DND-41 (cell line): ENCODE results near the gene DKC1.

Source experiments
- ATAC-seq: fragments of 200-7000 bp; cut with Tn5 transposase; 3 replicates; pipeline ENCODE4 v1.9.1; 2021; ENCODE audit warnings: low read depth; ENCODE audit not compliant: insufficient read depth
- DNase-seq: peaks from one replicate; pipeline ENCODE4 v3.0.0-alpha.2; 2020
- H2AFZ ChIP-seq: 2 replicates; pipeline ENCODE4 v1.6.0; 2012; ENCODE audit warnings: low read depth, low read length
- H3K27ac ChIP-seq: 2 replicates; pipeline ENCODE4 v1.5.1; 2012; ENCODE audit warnings: low read length, inconsistent platforms
- H3K27me3 ChIP-seq: fragments of 200-600 bp; sonication (generic); 2 replicates; pipeline ENCODE4 v1.6.0; 2012; ENCODE audit warnings: low read length, mild to moderate bottlenecking, inconsistent platforms; ENCODE audit not compliant: insufficient read depth, poor library complexity
- H3K36me3 ChIP-seq: 2 replicates; pipeline ENCODE4 v1.5.1; 2012; ENCODE audit warnings: low read length, inconsistent platforms; ENCODE audit not compliant: insufficient read depth
- H3K4me1 ChIP-seq: 2 replicates; pipeline ENCODE4 v1.5.1; 2012; ENCODE audit warnings: mild to moderate bottlenecking, low read length; ENCODE audit not compliant: insufficient read depth
- H3K4me2 ChIP-seq: 2 replicates; pipeline ENCODE4 v1.6.0; 2012; ENCODE audit warnings: mild to moderate bottlenecking, moderate library complexity, low read length, inconsistent platforms; ENCODE audit not compliant: insufficient read depth
- H3K4me3 ChIP-seq, 2 experiments: fragments of 200-600 bp in 1 of 2; shearing (Covaris generic) in 1 of 2; 2 replicates each; pipeline ENCODE4 v1.5.1; 2012 to 2016; ENCODE audit warnings: inconsistent platforms in 2 of 2, low read length in 2 of 2, mild to moderate bottlenecking in 2 of 2, low read depth in 1 of 2, moderate library complexity in 1 of 2
- H3K79me2 ChIP-seq: 2 replicates; pipeline ENCODE4 v1.6.0; 2012; ENCODE audit warnings: low read length, inconsistent platforms; ENCODE audit not compliant: insufficient read depth
- H3K9ac ChIP-seq: 2 replicates; pipeline ENCODE4 v1.6.0; 2012; ENCODE audit warnings: low read depth, mild to moderate bottlenecking, inconsistent platforms, low read length, moderate library complexity
- H3K9me3 ChIP-seq: 2 replicates; pipeline ENCODE4 v1.5.1; 2012; ENCODE audit warnings: low read length, moderate library complexity, mild to moderate bottlenecking, inconsistent platforms; ENCODE audit not compliant: insufficient read depth, severe bottlenecking
- H4K20me1 ChIP-seq: 2 replicates; pipeline ENCODE4 v1.6.0; 2012; ENCODE audit warnings: low read length; ENCODE audit not compliant: insufficient read depth
- EZH2 ChIP-seq: IDR thresholded peaks from 3 replicates; pipeline ENCODE4 v1.6.1; 2012; ENCODE audit warnings: borderline replicate concordance, low read depth, mild to moderate bottlenecking, moderate library complexity, low read length, inconsistent platforms; ENCODE audit not compliant: severe bottlenecking
- TF ChIP-seq, protein P1 (sequence below): IDR thresholded peaks from 2 replicates; pipeline ENCODE4 v1.5.1; 2012; ENCODE audit warnings: borderline replicate concordance, low read length, moderate library complexity, mild to moderate bottlenecking; ENCODE audit not compliant: poor library complexity, severe bottlenecking; ENCODE audit errors: extremely low read depth

DKC1 gene

GRCh38 chrX:154739952-154740465 is 22.7 kb upstream of the DKC1 start:
- Histone ChIP-seq H3K27ac (peak overlapping the region; percentile 96), H3K9ac (peak overlapping the region; percentile 27; the same call in 1 of the 2 replicates), H2AFZ (no peak overlapping the region), H3K79me2 (peaks cover 98% of the 10 kb centered on the region), H3K9me3 (no peaks in the 10 kb centered on the region), H3K27me3 (no peaks in the 10 kb centered on the region), H4K20me1 (no peaks in the 10 kb centered on the region), H3K4me2 (peak overlapping the region; percentile 38; the same call in 1 of the 2 replicates), H3K36me3 (peaks cover 5% of the 10 kb centered on the region; the same call in 1 of the 2 replicates), H3K4me1 (peaks cover 78% of the 10 kb centered on the region), H3K4me3 (no peak overlapping the region)
- no peak for TF ChIP-seq EZH2
- TF ChIP-seq, protein P1, sequence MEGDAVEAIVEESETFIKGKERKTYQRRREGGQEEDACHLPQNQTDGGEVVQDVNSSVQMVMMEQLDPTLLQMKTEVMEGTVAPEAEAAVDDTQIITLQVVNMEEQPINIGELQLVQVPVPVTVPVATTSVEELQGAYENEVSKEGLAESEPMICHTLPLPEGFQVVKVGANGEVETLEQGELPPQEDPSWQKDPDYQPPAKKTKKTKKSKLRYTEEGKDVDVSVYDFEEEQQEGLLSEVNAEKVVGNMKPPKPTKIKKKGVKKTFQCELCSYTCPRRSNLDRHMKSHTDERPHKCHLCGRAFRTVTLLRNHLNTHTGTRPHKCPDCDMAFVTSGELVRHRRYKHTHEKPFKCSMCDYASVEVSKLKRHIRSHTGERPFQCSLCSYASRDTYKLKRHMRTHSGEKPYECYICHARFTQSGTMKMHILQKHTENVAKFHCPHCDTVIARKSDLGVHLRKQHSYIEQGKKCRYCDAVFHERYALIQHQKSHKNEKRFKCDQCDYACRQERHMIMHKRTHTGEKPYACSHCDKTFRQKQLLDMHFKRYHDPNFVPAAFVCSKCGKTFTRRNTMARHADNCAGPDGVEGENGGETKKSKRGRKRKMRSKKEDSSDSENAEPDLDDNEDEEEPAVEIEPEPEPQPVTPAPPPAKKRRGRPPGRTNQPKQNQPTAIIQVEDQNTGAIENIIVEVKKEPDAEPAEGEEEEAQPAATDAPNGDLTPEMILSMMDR = no peak
- ATAC-seq (peak; percentile 61), DNase-seq (no peak)

DNA sequence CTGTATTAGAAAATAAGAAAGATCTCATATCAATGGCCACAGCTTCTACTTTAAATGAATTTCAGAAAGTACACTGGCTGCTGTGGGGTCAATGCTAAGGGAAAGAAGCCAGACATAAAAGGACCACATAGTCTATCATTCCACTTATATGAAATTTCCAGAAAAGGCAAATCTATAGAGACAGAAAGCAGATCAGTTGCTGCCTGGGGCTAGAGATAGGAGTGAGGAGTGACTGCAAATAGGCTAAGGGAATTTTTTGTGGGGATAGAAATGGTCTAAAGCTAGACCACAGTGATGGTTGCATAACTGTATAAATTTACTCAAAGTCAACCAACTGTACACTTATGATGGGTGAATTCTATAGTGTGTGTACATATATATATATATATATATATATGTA is 20.1 kb upstream of the DKC1 start:
- H2AFZ ChIP-seq = no peak overlapping the region

DNA sequence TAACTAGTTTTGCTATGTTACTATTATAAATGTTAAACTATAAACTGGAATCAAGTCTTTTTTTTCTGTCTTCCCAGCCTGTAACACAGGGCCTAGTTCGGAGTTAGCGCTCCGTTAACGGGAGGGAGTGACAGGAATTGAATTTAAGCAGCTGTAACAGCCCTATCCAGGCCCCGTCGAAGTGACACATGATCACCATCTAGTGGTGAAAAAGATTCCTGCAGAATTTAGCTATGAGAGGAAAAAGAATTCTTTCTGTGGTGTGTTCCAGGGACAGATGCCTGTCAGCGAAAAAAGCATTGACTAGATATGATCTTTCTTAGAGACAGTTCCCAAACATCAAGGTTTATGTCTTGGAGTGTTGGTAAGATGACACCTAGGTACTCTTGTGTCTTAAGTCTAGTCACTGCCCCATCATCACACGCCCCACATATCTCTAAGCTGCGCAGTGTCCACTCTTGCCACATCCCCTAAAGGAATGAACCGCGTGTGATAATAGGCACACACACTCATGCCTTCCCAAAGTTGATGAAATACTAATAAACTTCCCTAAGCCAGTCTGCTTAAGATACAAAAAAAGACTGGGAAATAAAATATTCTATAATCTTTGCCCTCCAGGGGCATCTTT is 13.8 kb upstream of the DKC1 start:
- Histone ChIP-seq H3K9ac (peak overlapping the region; percentile 82), H4K20me1 (no peaks in the 10 kb centered on the region; the same call in 1 of the 2 replicates), H3K4me3 (peak overlapping the region; percentile 32 to 88; a peak in 3 of 4 replicates), H3K27ac (peak overlapping the region; percentile 88), H3K9me3 (peaks cover 3% of the 10 kb centered on the region), H3K4me2 (peak overlapping the region; percentile 91), H2AFZ (peak overlapping the region; percentile 73), H3K36me3 (no peaks in the 10 kb centered on the region), H3K4me1 (peaks cover 47% of the 10 kb centered on the region), H3K27me3 (no peaks in the 10 kb centered on the region), H3K79me2 (peaks cover 69% of the 10 kb centered on the region)
- no peak for TF ChIP-seq EZH2
- TF ChIP-seq, protein P1 = peak; percentile 82
- ATAC-seq = peak; percentile 69
- peak; percentile 73 for DNase-seq

More for the DNA sequence above, 20.1 kb upstream of the DKC1 start:
- no peak for DNase-seq
- Histone ChIP-seq H3K4me3 (no peak overlapping the region), H3K9ac (no peak overlapping the region), H3K79me2 (peaks cover 97% of the 10 kb centered on the region), H4K20me1 (no peaks in the 10 kb centered on the region), H3K36me3 (0 out of 2 replicates have a peak, but pooled peaks cover 5% of the 10 kb centered on the region), H3K9me3 (peaks cover 3% of the 10 kb centered on the region), H3K4me1 (peaks cover 64% of the 10 kb centered on the region), H3K4me2 (no peak overlapping the region), H3K27me3 (no peaks in the 10 kb centered on the region), H3K27ac (0 out of 2 replicates have a peak overlapping the region, but pooled peaks have one; percentile 44)
- TF ChIP-seq, protein P1 = no peak
- no peak for TF ChIP-seq EZH2
- ATAC-seq = no peak
